ENCODE measurements around the gene HAGH. TPM values are rescaled to one million over a fixed set of nuclear protein-coding genes. Genes with fewer than 3 reads are reported as not detected.

HAGH gene
- total RNA-seq, 1 donor from 2014 or later, result 69.1 TPM

DNA sequence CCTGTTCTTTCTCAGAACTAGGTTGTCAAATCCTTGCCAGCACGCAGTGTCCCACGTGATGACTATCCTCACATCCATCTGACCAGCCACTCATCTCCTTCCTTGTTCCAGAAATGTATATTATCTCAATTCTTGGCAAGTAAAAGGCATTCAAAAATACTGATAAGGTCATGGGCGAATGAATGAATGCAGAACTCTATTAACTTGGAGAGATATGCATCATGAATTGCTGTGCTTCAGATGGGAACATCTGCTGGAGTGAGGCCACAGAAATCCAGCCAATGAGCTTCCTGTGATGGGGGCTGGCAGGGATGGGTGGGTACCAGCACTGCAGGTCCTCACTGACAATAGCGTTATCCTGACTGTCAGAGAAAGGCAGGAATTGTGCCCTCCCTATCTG is 19.4 kb upstream of the HAGH start:
- no peak overlapping the region for H3K27ac ChIP-seq
- H3K4me1 ChIP-seq, result no peaks in the 10 kb centered on the region
- no peaks in the 10 kb centered on the region for H3K36me3 ChIP-seq
- H3K9me3 ChIP-seq, result no peaks in the 10 kb centered on the region
- no peak for ATAC-seq
- intact Hi-C loops (cut with DNase I), result no loop called here
- TF ChIP-seq, protein P1, sequence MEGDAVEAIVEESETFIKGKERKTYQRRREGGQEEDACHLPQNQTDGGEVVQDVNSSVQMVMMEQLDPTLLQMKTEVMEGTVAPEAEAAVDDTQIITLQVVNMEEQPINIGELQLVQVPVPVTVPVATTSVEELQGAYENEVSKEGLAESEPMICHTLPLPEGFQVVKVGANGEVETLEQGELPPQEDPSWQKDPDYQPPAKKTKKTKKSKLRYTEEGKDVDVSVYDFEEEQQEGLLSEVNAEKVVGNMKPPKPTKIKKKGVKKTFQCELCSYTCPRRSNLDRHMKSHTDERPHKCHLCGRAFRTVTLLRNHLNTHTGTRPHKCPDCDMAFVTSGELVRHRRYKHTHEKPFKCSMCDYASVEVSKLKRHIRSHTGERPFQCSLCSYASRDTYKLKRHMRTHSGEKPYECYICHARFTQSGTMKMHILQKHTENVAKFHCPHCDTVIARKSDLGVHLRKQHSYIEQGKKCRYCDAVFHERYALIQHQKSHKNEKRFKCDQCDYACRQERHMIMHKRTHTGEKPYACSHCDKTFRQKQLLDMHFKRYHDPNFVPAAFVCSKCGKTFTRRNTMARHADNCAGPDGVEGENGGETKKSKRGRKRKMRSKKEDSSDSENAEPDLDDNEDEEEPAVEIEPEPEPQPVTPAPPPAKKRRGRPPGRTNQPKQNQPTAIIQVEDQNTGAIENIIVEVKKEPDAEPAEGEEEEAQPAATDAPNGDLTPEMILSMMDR (IDR thresholded peaks at IDR 0.05), result no peak
- no peak overlapping the region for H3K4me3 ChIP-seq
- no peaks in the 10 kb centered on the region for H3K27me3 ChIP-seq (ENCODE audit: low read depth)
- DNase-seq, result no peak

DNA sequence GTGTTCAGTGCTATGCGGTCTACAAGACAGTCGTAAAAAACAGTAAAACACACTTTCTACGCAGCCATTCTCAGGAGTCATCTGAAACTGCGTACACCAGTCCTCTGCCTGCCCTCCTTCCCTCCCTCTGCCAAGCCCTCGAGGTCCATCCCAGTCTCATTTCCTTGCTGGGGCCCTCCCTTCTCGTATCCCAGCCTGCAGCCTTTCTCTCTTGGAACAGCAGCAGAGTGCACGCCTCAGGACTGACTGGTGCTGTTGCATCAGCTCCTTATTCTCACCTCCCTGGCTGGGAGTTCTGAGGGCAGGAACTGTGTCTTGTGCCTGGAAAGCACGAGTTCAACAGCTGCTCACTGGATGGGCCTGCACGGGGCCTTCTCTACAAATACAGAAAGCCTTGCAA is 12.9 kb upstream of the HAGH start:
- TF ChIP-seq, protein P1 (IDR thresholded peaks at IDR 0.05), result no peak
- no peaks in the 10 kb centered on the region for H3K4me1 ChIP-seq
- H3K27me3 ChIP-seq (ENCODE audit: low read depth), result no peaks in the 10 kb centered on the region
- H3K36me3 ChIP-seq, result no peaks in the 10 kb centered on the region
- intact Hi-C loops (cut with DNase I), result no loop called here
- H3K9me3 ChIP-seq, result no peaks in the 10 kb centered on the region
- DNase-seq (no peak), ATAC-seq (no peak)
- H3K27ac ChIP-seq, result no peak overlapping the region
- no peak overlapping the region for H3K4me3 ChIP-seq

DNA sequence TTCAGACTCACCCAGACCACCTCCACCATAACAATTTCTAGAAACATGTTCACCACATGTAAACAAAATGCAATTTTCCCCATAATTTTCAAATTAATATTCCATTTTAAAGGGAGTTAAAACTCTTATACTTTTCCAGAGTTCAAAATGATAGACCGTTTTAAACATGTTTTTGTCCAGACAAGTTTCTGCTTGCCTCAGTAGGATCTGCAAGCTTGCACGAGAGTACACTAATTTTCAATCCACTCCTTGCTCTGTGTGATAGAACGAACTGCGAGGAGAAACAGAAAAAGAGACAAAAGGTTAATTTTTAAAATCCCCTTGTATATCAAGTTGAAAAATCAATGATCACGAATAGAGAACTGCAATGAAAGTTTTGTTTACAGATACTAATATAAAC is 7.5 kb upstream of the HAGH start:
- H3K9me3 ChIP-seq, result no peaks in the 10 kb centered on the region
- intact Hi-C loops (cut with DNase I), result no loop called here
- peaks cover 10% of the 10 kb centered on the region for H3K4me1 ChIP-seq
- TF ChIP-seq, protein P1 (IDR thresholded peaks at IDR 0.05), result no peak
- H3K36me3 ChIP-seq, result peaks cover 13% of the 10 kb centered on the region
- ATAC-seq (no peak), DNase-seq (no peak)
- H3K4me3 ChIP-seq, result no peak overlapping the region
- no peak overlapping the region for H3K27ac ChIP-seq
- no peaks in the 10 kb centered on the region for H3K27me3 ChIP-seq (ENCODE audit: low read depth)

DNA sequence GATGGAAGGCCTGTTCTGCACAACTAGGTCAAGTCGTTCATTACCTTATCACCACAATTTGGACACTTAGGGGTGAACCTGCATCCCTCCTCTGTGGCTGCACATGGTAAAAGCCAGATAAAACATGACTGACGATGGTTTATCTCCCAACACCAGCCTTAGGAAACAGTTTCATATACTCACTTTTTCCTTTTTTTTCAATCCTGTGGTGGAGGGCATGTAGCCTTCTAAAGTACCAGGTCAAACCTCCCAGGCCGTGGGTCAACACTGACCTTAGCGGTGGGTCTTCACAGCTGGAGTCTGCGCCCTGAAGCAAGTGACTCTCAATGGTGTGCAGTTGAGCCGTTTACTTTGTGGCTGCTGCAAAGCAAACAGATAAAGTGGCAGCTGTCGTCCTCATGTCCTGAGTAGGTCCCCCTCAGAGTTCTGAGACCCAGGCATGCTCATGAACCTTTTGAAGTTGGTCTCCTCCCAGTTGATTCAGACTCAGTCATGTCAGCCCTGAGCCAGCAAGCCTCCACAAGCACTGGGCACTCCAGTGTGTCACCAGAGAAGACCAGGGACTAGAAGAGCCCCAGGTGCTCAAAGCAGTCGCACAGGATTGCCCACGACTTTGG is 6.3 kb upstream of the HAGH start:
- intact Hi-C loops (cut with DNase I), result no loop called here
- H3K27ac ChIP-seq, result no peak overlapping the region
- no peak overlapping the region for H3K4me3 ChIP-seq
- no peaks in the 10 kb centered on the region for H3K9me3 ChIP-seq
- ATAC-seq (peak in 1 of 2 donors; percentile 15), DNase-seq (no peak)
- peaks cover 16% of the 10 kb centered on the region for H3K36me3 ChIP-seq
- peaks cover 21% of the 10 kb centered on the region for H3K4me1 ChIP-seq
- no peaks in the 10 kb centered on the region for H3K27me3 ChIP-seq (ENCODE audit: low read depth)
- TF ChIP-seq, protein P1 (IDR thresholded peaks at IDR 0.05), result no peak

DNA sequence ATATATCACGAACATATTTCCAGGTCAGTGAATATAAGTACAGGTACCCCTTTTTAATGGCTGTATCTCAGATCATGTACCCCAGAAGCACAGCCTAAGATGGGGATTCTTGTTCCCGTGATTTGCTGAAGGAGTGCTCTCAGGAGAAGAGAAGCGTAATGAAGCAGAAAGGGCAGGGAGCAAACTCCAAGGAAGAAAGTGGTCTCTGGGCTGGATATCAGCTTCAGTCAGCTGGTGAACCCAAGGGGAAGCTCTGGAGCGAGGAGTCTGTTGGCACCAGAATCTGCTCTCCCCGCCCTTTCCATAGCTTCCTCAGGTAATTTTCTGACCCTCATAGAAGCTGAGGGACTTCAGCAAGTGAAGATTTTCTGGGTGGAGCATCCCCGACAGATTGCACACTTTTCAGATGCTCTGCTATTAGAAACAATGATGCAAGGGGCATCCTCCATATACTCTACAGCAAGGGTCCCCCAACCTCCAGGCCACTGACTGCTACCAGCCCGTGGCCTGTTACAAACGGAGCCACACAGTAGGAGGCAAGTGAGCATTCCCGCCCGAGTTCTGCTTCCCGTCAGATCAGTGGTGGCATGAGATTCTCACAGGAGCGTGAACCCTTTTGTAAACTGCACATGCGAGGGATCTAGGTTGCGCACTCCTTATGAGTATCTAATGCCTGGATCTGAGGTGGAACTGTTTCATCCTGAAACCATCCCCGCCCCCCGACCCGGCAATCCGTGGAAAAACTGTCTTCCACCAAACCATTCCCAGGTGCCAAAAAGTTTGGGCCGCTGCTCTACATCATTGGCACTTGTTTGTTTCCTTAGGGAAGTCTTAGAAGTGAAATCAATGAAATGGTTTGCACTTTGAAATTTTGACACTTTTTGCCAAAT is 4.8 kb upstream of the HAGH start:
- ATAC-seq (no peak), DNase-seq (no peak)
- Histone ChIP-seq H3K4me3 (no peak overlapping the region), H3K27ac (no peak overlapping the region), H3K4me1 (peaks cover 26% of the 10 kb centered on the region), H3K36me3 (peaks cover 16% of the 10 kb centered on the region), H3K27me3 (ENCODE audit: low read depth) (no peaks in the 10 kb centered on the region), H3K9me3 (no peaks in the 10 kb centered on the region)
- intact Hi-C loops (cut with DNase I), result no loop called here
- TF ChIP-seq, protein P1 (IDR thresholded peaks at IDR 0.05), result no peak
